HPDE6-E6E7 (cell line): Measurements from ENCODE around the gene ZNG1A.
"Not testable (repeated sequence)": the region's sequence is repeated elsewhere in the genome, so short reads cannot be mapped to it uniquely, and the experiment has no call there.

Experiments
- DNase-seq: peaks from one replicate; pipeline ENCODE4 v3.0.0; 2011; ENCODE audit warnings: missing footprints; ENCODE audit errors: extremely low spot score

Gene ZNG1A

DNA sequence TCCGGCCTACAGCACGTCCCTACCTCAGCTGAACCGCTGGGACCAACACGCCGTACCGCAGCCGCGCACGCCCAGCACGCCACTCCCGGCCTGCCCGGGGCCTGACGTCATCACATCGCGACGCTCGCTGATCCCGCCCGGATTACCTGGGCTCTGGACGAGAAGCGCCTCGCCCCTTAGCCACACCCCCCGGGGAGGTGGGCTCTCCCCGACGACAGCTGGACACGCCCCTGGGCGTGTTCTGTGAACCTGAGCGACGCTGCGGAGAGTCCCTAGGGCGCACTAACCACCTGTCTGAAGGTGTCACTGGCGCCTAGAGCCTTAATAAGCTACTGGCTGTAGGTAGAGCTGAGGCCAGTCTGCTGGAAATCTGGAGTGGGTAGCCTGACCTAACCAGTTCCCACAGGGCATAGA is at the start of gene ZNG1A:
TSS of gene ZNG1A (minus strand) at position 87 of the 414 bp plus-strand sequence. CDS start 87 bp downstream, outside the sequence.
- not testable (repeated sequence) for DNase-seq

DNA sequence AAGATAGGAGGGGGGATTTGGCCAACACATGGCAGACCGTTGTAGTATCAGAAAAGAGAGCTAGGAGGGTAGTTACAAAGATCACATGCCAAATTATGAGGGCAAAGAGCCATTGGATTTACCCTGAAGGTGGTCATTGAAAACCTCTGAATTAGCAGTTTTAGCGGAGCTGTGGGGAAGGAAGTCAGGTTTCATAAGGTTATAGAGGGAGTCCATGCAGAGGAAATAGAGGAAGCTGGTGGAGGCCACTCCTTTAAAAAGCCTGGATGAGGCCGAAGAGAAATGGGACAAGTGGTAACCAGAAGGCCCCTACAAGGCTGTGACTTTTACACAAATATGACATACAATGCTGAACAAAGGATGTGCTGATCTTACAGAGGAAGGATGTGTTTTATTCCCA is 49.0 kb upstream of the ZNG1A start:
- DNase-seq: no peak

DNA sequence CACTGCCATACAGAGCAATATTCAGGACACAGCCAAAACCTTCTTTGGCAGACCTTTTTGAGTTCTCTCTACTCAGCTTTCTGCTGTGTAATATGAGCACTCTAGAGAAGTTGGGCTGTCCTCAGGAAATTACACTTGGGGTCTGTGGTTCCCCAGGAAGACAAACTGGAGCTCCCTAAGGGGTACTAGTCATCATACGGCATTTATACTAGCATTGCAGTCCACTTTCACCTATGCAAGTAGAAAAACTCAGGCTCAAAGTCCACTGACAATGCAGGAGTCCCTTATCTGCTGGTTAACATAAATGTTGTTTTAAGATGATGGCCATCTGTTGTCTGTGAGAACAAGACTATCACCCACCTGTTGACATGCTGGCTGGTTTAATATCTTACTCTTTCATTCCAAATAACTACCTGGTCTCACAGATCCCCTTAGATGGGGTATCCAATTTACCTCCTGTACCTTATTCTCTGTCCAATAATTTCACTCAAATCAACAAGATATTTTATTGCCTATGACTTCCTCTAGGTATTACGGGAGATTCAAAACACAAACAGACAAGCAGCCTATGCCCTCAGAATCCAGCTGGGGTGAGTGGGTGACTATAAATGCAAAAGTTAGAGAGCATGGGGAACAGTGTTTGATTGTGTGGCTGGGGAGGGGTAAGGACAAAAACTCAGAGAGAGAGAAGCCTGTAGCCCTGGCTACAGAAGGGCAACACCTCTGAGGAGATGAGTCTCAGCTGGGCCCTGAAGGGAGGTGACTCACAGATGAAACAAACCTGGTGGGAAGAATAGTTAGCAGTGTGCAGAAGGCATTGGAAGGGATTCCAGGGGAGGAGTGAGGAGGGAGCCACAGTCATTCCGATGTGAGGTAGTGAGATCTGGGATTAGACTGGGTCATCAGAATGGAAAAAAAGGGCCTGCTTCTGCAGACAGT is 46.0 kb upstream of the ZNG1A start:
- DNase-seq: peak; percentile 68

DNA sequence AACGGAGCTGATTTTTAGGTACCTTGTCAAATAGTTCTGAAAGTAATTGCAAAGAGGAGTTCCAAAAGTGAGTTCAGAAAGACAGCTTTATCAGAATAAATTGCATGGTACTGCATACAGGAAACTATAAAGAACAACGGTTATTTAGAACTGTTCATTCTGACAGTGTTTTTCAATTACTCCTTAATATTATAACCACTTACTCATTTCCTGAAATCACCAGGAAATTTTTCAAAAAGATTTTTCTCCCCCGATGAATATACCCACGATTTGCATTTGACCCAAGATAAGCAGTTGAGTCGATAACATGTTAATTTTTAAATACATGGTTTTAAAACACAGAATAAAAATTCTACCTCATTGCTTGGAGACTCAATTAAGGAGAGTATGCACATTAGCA is 45.2 kb upstream of the ZNG1A start:
- DNase-seq: no peak

DNA sequence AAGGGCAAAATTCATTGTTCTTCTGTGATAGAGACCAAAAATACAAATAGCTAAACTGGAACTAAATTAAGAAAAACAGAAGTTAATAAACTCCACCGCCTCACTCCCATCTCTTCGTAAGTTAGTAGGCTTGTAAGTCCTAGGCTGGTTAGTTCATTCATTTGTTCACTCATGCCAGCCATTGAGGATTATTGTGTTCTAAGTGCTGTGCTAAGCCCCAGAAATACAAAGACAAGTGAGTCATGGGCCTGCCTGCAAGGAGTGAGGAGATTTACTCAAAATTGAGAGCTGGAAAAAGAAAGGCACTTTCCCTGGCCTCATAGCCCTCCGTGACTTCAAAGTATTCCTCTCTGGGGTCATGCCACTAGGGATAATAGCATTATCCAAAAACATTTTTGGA is 44.3 kb upstream of the ZNG1A start:
- DNase-seq: no peak

DNA sequence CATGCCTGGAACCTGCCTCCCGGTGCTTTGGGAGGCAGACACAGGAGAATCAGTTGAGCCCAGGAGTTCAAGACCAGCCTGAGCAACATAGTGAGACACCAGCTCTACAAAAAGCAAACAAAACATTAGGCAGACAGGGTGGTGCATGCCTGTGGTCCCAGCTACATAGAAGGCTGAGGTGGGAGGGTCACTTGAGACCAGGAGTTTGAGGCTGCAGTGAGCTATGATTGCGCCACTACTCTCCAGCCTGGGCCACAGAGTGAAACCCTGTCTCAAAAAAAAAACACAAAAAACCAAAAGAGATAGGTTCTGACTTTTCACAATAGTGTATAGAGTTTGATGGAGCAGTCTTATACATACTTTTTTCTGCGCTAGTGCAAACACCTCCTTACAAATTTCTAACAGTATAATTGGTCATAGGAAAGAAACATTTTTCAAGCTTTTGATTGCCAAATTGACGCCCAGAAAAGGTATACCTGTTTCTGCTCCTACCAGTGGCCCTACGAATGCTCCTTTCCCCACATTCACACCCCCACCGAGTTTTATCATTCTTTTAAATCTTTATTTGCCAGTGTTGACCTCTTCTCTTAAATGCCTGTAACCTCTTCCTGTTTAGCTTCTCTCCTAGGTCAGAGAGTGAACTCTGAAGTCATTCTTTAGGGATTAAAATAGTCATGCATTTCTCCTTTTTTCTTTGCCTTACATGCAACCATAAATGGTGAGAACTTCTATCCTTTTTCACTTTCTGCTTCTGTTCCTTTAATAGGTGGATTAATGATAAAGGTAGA is 43.3 kb upstream of the ZNG1A start:
- no peak for DNase-seq

DNA sequence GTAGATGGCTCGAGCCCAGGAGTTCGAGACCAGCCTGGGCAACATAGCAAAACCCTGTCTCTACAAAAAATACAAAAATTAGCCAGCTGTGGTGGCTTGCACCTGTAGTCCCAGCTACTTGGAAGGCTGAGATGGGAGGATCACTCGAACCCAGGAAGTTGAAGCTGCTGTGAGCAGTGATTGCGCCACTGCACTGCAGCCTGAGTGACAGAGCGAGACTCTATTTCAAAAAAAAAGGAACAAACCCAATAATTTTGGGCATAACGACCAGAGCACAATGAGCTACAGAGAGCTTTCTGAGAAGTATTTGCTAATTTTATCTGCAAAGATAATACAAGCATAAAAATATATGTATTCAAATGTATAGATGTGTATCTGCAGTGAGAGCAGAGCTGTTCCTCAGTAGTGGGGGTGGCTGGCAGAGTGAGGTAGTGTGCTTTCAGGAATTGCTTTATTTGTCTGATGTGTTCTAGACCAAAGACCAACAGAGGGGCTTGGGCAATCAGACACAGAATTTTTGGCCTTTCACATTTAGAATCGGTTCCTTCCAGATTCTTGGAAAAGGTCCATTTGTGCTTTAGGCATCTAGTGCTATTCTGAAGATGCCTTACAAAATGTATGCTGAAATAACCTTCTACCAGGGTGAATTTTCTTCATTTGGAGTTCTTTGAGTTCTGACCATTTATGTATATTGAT is 41.0 kb upstream of the ZNG1A start:
- no peak for DNase-seq

DNA sequence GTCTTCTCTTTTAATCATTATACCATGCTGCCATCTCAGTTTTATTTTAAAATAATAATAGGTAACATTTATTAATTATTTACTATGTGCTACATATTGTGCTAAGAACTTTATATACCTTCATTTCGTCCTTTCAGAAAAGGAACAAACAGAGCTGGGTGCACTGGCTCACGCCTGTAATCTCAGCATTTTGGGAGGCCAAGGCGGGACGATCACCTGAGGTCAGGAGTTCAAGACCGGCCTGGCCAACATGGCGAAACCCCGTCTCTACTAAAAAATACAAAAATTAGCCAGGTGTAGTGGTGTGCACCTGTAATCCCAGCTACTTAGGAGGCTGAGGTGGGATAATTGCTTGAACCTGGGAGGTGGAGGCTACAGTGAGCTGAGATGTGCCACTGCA is 40.2 kb upstream of the ZNG1A start:
- DNase-seq: not testable (repeated sequence)

DNA sequence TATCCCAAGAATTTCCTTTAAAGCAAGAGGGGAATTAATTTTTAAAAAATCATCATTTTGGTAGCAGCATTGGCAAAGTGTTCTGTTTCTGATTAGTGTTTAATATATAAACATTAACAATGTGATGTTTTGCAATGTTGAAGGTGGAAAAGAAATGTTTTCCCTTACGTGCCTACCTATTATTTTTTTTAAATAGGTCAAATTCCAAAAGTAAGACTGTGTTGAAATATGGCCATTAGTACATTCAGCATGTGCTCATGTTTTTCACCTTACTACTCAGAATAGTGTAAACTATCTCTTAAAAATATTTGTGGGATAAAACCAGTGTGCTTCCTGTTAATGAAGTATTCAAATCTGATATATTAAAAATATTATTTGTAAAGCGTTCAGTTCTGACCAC is 39.1 kb upstream of the ZNG1A start:
- no peak for DNase-seq

DNA sequence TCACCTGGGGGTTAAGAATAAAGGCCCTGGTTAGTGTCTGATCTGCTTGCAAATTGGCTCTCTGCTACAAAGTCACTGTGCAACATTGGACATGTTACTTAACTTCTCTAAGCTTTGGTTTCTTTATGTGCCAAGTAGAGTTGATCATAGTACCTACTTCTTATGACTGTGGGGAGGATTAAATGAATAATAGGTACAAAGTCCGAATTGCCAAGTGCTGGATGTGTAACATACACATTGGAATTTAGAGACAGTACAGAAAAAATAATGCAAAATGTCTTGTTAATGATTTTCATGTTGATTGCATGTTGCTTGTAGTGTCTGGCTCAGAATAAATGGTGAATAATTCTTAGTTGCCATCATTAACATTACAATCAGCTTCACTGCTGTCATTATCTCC is 38.0 kb upstream of the ZNG1A start:
- no peak for DNase-seq

DNA sequence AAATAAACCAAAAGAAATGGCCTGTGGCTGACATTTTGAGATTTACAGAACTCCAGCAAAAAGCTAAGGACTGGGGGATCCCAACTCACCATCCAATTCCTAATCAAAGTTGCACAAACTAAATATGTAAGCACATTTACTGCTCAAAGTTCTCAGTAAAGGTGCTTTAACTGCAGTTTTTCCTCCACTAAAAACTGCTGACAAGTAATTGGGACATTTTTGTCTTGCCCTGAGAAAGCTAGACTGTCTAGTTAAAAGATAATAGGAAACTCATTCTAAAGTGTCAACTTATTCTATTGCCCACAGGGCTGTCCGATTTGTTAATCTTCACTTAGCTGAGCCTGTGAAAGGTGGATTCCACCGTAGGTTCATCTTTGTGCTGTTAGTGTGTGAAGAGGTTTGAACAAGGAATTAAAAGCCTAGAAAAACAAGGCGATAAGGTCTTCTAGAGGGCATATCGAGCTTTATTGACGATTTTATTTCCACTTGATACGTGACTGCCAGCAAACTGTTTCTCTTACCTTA is 36.8 kb upstream of the ZNG1A start:
- no peak for DNase-seq

DNA sequence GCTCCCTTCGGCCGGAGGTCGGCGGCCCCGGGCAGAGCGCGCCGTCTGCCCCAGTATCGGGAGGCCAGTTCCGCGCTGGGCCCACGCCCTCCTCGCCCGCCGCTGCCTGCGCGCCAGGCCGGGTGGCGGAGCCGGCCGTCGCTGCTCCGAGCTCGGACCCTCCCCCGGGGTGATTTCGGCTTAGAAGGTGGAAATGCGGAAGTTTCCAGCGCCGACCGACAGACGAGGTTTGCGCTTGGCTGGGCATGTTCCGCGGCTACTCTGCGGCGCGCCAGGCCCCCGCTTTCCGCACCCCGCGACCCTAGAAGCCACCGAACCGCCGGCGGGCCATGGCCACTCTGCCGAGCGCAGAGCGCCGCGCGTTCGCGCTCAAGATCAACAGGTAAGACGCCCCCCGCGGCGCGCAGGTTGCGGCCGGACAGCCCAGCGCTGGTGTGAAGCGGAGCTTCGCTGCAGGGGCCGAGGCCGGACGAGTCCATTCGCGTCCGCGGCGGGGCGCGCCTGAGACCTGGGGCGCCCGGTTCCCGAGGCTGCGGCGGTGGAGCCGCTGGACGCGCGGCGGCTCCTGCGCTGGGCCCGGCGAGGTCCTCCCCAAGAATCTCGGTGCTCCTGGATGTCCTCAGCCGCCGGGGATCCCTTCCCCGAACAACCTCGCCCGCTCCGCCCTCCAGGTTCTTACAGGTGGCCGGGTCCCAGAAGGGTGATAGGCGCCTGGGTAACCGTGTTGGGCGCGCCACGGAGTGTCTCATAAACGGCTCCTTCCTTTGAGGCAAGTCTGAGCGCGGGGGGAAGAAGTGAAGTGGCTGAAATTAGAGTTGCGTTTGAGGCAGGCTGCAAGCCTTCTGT is 36.0 kb upstream of the ZNG1A start, which contains the start of gene DOCK8:
TSS of gene DOCK8 (plus strand) at position 218 of the 846 bp plus-strand sequence. CDS start at position 330, 112 bp downstream.
- peak; percentile 31 for DNase-seq

DNA sequence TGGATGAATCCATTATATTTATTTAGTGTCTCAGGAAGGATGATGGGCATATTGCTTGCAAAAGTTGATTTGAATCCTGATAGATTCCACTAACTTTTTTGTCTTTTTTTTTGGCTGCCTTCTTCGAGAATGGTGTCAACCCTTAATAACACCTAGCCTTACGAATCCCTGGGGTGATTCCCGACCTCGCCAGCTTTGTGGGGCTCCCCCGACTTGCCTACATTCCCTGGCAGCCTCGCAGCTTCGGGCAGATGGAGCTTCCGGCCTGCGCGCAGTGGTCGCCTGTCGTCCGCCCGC is 35.4 kb upstream of the ZNG1A start:
- DNase-seq: no peak

DNA sequence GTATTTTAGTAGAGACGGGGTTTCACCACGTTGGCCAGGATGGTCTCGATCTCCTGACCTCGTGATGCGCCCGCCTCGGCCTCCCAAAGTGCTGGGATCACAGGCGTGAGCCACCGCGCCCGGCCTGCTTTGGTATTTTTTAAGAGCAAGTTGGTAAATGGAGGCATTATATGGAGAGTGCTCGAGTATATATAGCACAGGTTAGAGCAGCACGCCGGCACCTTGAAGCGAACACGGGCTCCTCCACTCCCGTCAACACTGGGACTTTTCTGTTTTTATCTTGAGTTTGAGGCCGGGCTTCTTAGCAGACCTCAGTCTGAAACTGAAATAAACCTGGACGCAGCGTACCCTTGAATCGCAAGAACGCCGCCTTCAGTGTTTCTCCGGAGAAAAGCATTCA is 35.0 kb upstream of the ZNG1A start:
- not testable (repeated sequence) for DNase-seq

DNA sequence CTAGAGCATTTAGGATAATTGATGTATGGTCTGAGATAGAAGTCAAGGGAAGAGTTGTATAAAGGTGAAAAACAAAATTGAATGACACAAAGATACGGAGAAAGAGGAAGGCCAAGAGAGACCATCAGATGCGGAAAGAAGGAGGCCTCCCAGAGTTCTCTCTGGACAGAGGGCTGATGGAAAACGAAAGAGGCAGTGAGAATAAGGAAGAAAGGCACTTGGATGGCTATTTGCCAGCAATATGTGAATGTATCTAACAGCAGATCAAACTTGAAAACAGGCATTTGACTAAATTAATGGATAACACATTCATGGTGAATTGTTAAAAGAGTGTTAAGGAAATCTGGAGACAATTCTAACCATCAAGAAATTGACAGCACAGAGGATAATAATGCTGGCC is 33.4 kb upstream of the ZNG1A start:
- no peak for DNase-seq

DNA sequence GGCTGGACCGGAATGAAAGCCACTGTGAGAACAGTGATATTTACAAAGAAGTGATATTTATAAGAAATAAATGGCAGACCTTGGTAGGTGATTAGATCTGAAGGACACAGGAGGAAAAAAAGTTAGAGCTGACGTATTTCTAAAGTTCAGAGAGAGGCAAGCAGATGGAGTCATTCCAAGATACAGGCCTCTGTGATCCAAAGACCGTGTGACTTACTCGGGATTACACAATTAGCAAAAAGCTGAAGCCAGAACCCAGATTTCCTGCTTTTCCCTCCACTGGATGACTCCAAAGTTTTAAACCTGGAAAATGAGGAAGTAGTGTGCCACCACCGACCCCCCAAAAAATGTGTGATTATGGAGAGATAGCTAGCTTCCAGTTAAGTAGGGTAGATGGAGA is 32.7 kb upstream of the ZNG1A start:
- DNase-seq: no peak

DNA sequence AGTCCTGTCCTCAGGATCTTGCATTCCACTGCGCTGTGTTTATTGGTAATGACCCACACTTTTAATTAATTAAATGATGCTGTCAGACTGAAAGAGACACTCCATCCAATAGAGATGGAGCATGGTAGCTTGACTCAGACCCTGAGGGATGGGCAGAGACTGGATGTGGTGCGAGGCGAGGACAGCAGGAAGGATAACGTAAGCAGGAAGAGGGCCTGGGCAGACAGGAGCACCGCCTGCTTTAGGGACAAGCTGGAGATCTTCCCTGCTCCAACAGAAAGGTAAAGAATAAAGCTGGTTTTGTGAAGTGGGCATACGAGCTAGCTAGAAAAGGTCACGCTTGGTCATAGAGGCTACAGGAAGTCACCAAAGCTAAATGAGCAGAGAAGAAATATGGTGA is 32.2 kb upstream of the ZNG1A start:
- no peak for DNase-seq

DNA sequence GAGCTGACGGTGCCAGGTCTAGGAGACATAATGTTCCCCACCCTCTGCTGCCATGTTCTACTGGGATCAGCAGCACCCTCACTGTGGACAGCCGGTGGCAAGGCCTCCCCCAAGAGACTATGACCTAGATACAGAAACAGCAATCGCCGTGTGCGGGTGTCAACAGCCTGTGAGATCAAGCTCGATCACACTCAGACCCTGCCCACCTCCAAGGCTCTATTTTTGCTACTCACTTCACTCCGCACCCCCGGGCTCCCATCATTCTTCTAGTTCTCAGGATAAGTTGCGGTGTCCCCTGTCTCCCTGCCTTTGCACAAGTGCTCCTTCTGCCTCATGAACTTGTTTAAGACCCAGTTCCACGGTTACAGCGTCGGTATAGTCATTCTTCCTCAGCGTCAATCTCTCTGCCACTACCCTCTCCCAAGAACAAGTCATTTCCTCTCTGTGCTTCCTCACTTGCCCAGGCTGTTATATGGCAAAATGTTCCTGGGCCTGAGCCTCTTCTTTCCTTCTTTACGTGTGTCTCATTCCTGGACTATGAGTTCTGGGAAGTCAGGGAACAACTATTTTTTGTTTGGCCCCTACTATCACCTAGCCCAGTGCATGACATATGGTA is 30.4 kb upstream of the ZNG1A start:
- DNase-seq: no peak

DNA sequence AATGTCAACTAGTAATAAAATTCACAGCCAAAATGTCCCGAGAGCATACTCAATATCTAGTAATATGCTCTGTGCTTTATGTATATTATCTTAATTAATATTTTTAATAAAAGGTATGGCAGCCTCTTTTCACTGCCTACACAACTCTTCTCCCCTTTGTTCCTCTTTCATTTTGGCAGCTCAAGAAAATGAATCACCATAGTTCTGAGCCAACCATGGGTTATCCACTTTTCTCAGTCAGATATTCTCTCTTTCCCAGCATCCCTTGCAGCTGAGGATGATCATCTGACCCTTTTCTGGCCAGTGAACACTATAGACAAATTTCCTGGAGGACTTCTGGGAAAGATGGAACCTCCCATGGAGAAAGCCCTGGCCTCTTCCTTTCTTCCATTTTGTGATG is 27.6 kb upstream of the ZNG1A start:
- no peak for DNase-seq

DNA sequence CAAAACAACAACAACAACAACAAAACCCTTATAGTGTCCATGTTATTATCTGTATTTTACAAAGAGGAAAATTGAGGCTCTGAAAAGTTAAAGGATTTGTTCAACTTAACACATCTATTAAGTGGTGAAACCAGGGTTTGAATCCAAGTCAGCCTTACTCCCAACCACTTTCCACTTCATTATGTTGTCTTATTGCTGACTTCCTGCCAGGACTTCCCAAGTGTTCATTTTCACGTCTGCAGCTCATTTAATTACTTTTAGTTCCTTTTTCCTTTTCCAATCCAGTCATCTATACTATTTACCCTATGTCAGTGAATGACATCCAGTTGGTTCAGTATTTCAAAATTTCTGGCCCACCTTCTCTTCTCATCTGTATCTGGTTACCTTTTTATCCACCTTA is 20.7 kb upstream of the ZNG1A start:
- not testable (repeated sequence) for DNase-seq
